DOHH2 (cell line): Measurements from ENCODE around the gene UFD1.

Source experiments
- EZH2phosphoT487 ChIP-seq: fragments of 200-600 bp; sonication (generic); IDR thresholded peaks from 2 replicates; pipeline ENCODE4 v1.6.1; 2017; ENCODE audit warnings: borderline replicate concordance, mild to moderate bottlenecking, antibody characterized with exemption, low read length, moderate library complexity, mixed read lengths
- TF ChIP-seq, protein P1 (sequence below): fragments of 200-600 bp; sonication (generic); IDR thresholded peaks from one replicate; pipeline ENCODE4 v1.5.1; 2014; ENCODE audit warnings: antibody characterized with exemption, mild to moderate bottlenecking, low read depth, low read length; ENCODE audit not compliant: poor library complexity, severe bottlenecking

DNA sequence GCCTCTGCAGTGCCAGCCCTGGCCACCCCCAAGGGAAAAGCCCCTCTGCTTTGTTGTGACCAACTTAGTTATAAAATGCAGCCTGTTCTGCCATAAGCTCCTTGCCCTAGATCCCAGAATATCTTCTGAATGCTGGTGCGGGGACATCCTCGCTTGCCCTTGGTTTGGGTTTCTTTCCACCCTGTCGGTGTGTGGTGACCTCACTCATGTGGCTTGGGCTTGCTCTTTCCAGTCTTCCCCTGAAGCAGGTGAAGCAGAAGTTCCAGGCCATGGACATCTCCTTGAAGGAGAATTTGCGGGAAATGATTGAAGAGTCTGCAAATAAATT lies 28.5 kb upstream of the UFD1 start:
- TF ChIP-seq, protein P1, sequence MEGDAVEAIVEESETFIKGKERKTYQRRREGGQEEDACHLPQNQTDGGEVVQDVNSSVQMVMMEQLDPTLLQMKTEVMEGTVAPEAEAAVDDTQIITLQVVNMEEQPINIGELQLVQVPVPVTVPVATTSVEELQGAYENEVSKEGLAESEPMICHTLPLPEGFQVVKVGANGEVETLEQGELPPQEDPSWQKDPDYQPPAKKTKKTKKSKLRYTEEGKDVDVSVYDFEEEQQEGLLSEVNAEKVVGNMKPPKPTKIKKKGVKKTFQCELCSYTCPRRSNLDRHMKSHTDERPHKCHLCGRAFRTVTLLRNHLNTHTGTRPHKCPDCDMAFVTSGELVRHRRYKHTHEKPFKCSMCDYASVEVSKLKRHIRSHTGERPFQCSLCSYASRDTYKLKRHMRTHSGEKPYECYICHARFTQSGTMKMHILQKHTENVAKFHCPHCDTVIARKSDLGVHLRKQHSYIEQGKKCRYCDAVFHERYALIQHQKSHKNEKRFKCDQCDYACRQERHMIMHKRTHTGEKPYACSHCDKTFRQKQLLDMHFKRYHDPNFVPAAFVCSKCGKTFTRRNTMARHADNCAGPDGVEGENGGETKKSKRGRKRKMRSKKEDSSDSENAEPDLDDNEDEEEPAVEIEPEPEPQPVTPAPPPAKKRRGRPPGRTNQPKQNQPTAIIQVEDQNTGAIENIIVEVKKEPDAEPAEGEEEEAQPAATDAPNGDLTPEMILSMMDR, result no peak
- TF ChIP-seq EZH2phosphoT487, result no peak
